ENCODE results near the gene CDK5RAP2. TPM values are rescaled to one million over a fixed set of nuclear protein-coding genes. Genes with fewer than 3 reads are reported as not detected.

The CDK5RAP2 gene
- total RNA-seq, 1 donor from 2014 or later = 40.4 TPM

GRCh38 chr9:120625222-120625621, 45.3 kb upstream of the CDK5RAP2 start:
- Mint-ChIP-seq H3K36me3 (ENCODE audit: low read depth) (peaks cover 2% of the 10 kb centered on the region), H3K27me3 (ENCODE audit: low read depth) (no peaks in the 10 kb centered on the region), H3K4me1 (ENCODE audit: low read depth) (peaks cover 23% of the 10 kb centered on the region), H3K27ac (ENCODE audit: unreplicated experiment) (peak overlapping the region; percentile 61), H3K9me3 (ENCODE audit: low read depth) (no peaks in the 10 kb centered on the region), H3K4me3 (ENCODE audit: unreplicated experiment) (no peak overlapping the region)
- no peak for DNase-seq (ENCODE audit: low spot score)
- TF ChIP-seq, protein P1, sequence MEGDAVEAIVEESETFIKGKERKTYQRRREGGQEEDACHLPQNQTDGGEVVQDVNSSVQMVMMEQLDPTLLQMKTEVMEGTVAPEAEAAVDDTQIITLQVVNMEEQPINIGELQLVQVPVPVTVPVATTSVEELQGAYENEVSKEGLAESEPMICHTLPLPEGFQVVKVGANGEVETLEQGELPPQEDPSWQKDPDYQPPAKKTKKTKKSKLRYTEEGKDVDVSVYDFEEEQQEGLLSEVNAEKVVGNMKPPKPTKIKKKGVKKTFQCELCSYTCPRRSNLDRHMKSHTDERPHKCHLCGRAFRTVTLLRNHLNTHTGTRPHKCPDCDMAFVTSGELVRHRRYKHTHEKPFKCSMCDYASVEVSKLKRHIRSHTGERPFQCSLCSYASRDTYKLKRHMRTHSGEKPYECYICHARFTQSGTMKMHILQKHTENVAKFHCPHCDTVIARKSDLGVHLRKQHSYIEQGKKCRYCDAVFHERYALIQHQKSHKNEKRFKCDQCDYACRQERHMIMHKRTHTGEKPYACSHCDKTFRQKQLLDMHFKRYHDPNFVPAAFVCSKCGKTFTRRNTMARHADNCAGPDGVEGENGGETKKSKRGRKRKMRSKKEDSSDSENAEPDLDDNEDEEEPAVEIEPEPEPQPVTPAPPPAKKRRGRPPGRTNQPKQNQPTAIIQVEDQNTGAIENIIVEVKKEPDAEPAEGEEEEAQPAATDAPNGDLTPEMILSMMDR (IDR thresholded peaks at IDR 0.05) = no peak

DNA sequence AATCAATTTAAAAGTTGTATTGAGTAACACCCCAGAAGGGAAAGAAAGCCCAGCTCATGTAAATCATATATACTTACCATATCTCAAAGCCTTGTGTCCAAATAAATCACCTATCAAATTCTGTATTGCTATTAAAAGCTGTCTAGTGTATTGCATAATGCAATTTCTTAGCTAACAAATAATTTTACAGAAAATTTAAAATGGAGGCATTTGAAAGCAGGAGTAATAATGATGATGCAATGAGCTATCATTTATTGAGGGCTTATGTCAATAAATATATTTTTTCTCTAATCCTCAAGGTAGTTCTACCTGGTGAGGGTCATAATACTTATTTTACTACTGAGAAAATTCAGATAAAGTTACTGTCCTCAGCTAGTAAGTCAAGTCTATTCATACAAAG, 42.8 kb upstream of the CDK5RAP2 start:
- Mint-ChIP-seq H3K4me3 (ENCODE audit: unreplicated experiment) (no peak overlapping the region), H3K27me3 (ENCODE audit: low read depth) (no peaks in the 10 kb centered on the region), H3K27ac (ENCODE audit: unreplicated experiment) (no peak overlapping the region), H3K36me3 (ENCODE audit: low read depth) (peaks cover 2% of the 10 kb centered on the region), H3K9me3 (ENCODE audit: low read depth) (no peaks in the 10 kb centered on the region), H3K4me1 (ENCODE audit: low read depth) (peaks cover 20% of the 10 kb centered on the region)
- TF ChIP-seq, protein P1 (IDR thresholded peaks at IDR 0.05) = no peak
- no peak for DNase-seq (ENCODE audit: low spot score)

DNA sequence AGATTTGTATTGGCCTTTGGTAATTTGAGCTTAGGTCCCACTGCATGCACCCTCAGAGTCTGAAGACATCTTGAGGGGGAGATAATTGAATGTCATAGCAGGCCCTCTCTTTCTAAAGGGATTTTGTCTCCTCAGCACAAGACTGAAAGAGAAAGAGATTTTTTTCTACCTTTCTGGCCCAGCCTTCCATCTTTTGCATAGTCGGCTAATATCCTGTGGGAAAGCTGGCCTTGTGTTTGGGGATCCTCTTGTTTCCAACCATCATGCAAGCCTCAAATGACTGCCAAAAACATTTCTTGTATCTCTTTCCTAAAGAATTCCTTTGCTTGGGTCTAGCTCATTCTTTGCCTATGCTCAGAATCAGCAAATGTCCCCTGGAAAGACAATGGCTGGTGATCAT, 42.0 kb upstream of the CDK5RAP2 start:
- peaks cover 2% of the 10 kb centered on the region for H3K36me3 Mint-ChIP-seq (ENCODE audit: low read depth)
- TF ChIP-seq, protein P1 (IDR thresholded peaks at IDR 0.05) = no peak
- H3K27ac Mint-ChIP-seq (ENCODE audit: unreplicated experiment) = no peak overlapping the region
- H3K9me3 Mint-ChIP-seq (ENCODE audit: low read depth) = no peaks in the 10 kb centered on the region
- H3K4me1 Mint-ChIP-seq (ENCODE audit: low read depth) = peaks cover 28% of the 10 kb centered on the region
- no peak for DNase-seq (ENCODE audit: low spot score)
- H3K4me3 Mint-ChIP-seq (ENCODE audit: unreplicated experiment) = no peak overlapping the region
- no peaks in the 10 kb centered on the region for H3K27me3 Mint-ChIP-seq (ENCODE audit: low read depth)

DNA sequence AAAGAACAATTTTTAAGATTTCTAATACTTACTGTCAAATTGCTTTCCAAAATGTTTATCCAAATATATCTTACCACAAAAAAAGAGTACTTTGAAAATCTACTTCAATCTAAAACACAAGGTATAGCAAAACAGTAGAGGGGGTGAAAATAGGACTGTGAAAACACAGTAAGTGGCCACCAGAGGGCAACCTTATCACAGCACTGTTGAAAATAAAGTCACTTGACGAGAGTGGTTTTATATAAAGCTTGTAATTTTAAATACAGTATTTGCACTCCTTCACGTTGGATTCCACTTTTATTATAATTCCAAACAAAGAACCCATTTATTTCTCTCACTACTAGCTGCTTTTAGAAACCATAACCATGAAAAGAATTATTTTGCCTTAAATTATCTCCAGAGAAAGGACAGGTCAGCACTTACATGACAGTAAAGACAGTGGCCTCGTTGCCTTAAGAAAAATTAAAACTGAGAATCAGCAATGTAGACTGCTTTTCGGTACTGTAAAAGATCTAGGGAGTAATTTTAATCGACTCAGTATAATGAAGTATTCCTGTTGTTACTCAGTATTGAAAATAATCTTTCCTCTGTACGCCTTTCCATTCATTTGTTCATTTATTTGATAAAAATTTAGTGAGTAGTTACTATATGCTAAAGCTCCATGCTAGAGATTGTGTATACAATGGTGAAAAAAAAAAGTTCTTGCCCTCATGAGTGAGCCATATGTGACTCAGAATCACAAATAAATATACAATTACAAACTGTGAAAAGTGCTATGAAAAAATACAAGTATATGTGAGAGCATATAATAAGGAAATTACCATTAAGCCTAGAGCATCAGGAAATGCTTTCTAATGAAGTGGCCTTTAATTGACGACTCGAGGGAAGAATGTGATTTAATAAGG, 40.0 kb upstream of the CDK5RAP2 start:
- Mint-ChIP-seq H3K4me1 (ENCODE audit: low read depth) (peaks cover 27% of the 10 kb centered on the region), H3K27ac (ENCODE audit: unreplicated experiment) (no peak overlapping the region), H3K9me3 (ENCODE audit: low read depth) (no peaks in the 10 kb centered on the region), H3K36me3 (ENCODE audit: low read depth) (peaks cover 2% of the 10 kb centered on the region), H3K4me3 (ENCODE audit: unreplicated experiment) (no peak overlapping the region), H3K27me3 (ENCODE audit: low read depth) (no peaks in the 10 kb centered on the region)
- TF ChIP-seq, protein P1 (IDR thresholded peaks at IDR 0.05) = peak; percentile 98
- no peak for DNase-seq (ENCODE audit: low spot score)

- no peak overlapping the region for H3K4me3 Mint-ChIP-seq (ENCODE audit: unreplicated experiment)
- H3K9me3 Mint-ChIP-seq (ENCODE audit: low read depth) = no peaks in the 10 kb centered on the region
- H3K4me1 Mint-ChIP-seq (ENCODE audit: low read depth) = peaks cover 26% of the 10 kb centered on the region
- no peak for DNase-seq (ENCODE audit: low spot score)
- H3K27ac Mint-ChIP-seq (ENCODE audit: unreplicated experiment) = peak overlapping the region; percentile 68
- no peaks in the 10 kb centered on the region for H3K27me3 Mint-ChIP-seq (ENCODE audit: low read depth)
- TF ChIP-seq, protein P1 (IDR thresholded peaks at IDR 0.05) = no peak
- H3K36me3 Mint-ChIP-seq (ENCODE audit: low read depth) = peaks cover 2% of the 10 kb centered on the region
Measured at GRCh38 chr9:120616966-120617935, 37.3 kb upstream of the CDK5RAP2 start.
